Mucosa of stomach (tissue), 1 donor: Measurements from ENCODE around the gene RRP36.

Source experiments
- H3K27me3 ChIP-seq: one replicate; pipeline ENCODE4 v1.7.0; 2013; ENCODE audit warnings: mild to moderate bottlenecking, low read length; ENCODE audit not compliant: control insufficient read depth, insufficient read depth
- H3K36me3 ChIP-seq: one replicate; pipeline ENCODE4 v1.7.0; 2013; ENCODE audit warnings: low read length; ENCODE audit not compliant: control insufficient read depth, insufficient read depth
- H3K4me1 ChIP-seq: one replicate; pipeline ENCODE4 v1.7.0; 2013; ENCODE audit warnings: mild to moderate bottlenecking, low read length; ENCODE audit not compliant: control insufficient read depth, insufficient read depth
- H3K4me3 ChIP-seq: one replicate; pipeline ENCODE4 v1.7.0; 2013; ENCODE audit warnings: low read length
- H3K9ac ChIP-seq: one replicate; pipeline ENCODE4 v1.7.0; 2013; ENCODE audit warnings: mild to moderate bottlenecking, low read length, moderate library complexity
- H3K9me3 ChIP-seq: one replicate; pipeline ENCODE4 v1.7.0; 2013; ENCODE audit warnings: mild to moderate bottlenecking, low read length, moderate library complexity; ENCODE audit not compliant: control insufficient read depth
- donor health status: Pancreatic carcinoma.

Gene RRP36

GRCh38 chr6:43060034-43060754 is 38.8 kb downstream of the RRP36 start:
- Histone ChIP-seq H3K4me1 (peaks cover 35% of the 10 kb centered on the region), H3K36me3 (peaks cover 7% of the 10 kb centered on the region)

GRCh38 chr6:43060755-43061633 is 39.6 kb downstream of the RRP36 start:
- no peaks in the 10 kb centered on the region for H3K27me3 ChIP-seq
- H3K9me3 ChIP-seq, result no peaks in the 10 kb centered on the region
- H3K9ac ChIP-seq, result peak overlapping the region; percentile 50
- peak overlapping the region; percentile 92 for H3K4me3 ChIP-seq
- peaks cover 35% of the 10 kb centered on the region for H3K4me1 ChIP-seq
- peaks cover 12% of the 10 kb centered on the region for H3K36me3 ChIP-seq

More at GRCh38 chr6:43060034-43060754, 38.8 kb downstream of the RRP36 start:
- Histone ChIP-seq H3K4me3 (peak overlapping the region; percentile 92), H3K9ac (peak overlapping the region; percentile 90), H3K9me3 (no peaks in the 10 kb centered on the region), H3K27me3 (no peaks in the 10 kb centered on the region)

GRCh38 chr6:43061861-43062260 is 40.4 kb downstream of the RRP36 start:
- Histone ChIP-seq H3K9ac (peak overlapping the region; percentile 49), H3K4me1 (peaks cover 35% of the 10 kb centered on the region), H3K27me3 (no peaks in the 10 kb centered on the region), H3K4me3 (no peak overlapping the region), H3K36me3 (peaks cover 18% of the 10 kb centered on the region), H3K9me3 (no peaks in the 10 kb centered on the region)

GRCh38 chr6:43062818-43063217 is 41.4 kb downstream of the RRP36 start:
- no peak overlapping the region for H3K9ac ChIP-seq
- H3K4me1 ChIP-seq, result peaks cover 35% of the 10 kb centered on the region
- H3K9me3 ChIP-seq, result no peaks in the 10 kb centered on the region
- H3K27me3 ChIP-seq, result no peaks in the 10 kb centered on the region
- H3K4me3 ChIP-seq, result no peak overlapping the region
- peaks cover 18% of the 10 kb centered on the region for H3K36me3 ChIP-seq

- H3K9me3 ChIP-seq, result no peaks in the 10 kb centered on the region
- H3K4me3 ChIP-seq, result no peak overlapping the region
- H3K9ac ChIP-seq, result no peak overlapping the region
- no peaks in the 10 kb centered on the region for H3K27me3 ChIP-seq
- no peaks in the 10 kb centered on the region for H3K4me1 ChIP-seq
- peaks cover 43% of the 10 kb centered on the region for H3K36me3 ChIP-seq
These were observed 48.7 kb downstream of the RRP36 start for GRCh38 chr6:43070028-43070632.

GRCh38 chr6:43074847-43075669 is 53.6 kb downstream of the RRP36 start:
- H3K4me3 ChIP-seq, result no peak overlapping the region
- no peak overlapping the region for H3K9ac ChIP-seq
- peaks cover 24% of the 10 kb centered on the region for H3K36me3 ChIP-seq
- H3K4me1 ChIP-seq, result peaks cover 19% of the 10 kb centered on the region
- H3K9me3 ChIP-seq, result no peaks in the 10 kb centered on the region
- no peaks in the 10 kb centered on the region for H3K27me3 ChIP-seq

GRCh38 chr6:43075670-43076463 is 54.4 kb downstream of the RRP36 start, which contains the start of gene PTK7:
Gene PTK7, plus strand, starts transcription at chr6:43076314. Its CDS starts 175 bp downstream, at chr6:43076489.
- Histone ChIP-seq H3K9me3 (no peaks in the 10 kb centered on the region), H3K9ac (peak within 1 kb of the TSS; percentile 61), H3K4me3 (peak within 1 kb of the TSS; percentile 64), H3K27me3 (no peaks in the 10 kb centered on the region), H3K4me1 (peaks cover 19% of the 10 kb centered on the region), H3K36me3 (peaks cover 18% of the 10 kb centered on the region)

- H3K9ac ChIP-seq, result peak overlapping the region; percentile 61
- peaks cover 11% of the 10 kb centered on the region for H3K36me3 ChIP-seq
- peak overlapping the region; percentile 64 for H3K4me3 ChIP-seq
- no peaks in the 10 kb centered on the region for H3K9me3 ChIP-seq
- H3K27me3 ChIP-seq, result no peaks in the 10 kb centered on the region
- H3K4me1 ChIP-seq, result peaks cover 19% of the 10 kb centered on the region
These were observed 55.3 kb downstream of the RRP36 start for GRCh38 chr6:43076464-43077332.

GRCh38 chr6:43077333-43077809 is 55.9 kb downstream of the RRP36 start:
- peaks cover 19% of the 10 kb centered on the region for H3K4me1 ChIP-seq
- no peaks in the 10 kb centered on the region for H3K9me3 ChIP-seq
- peaks cover 8% of the 10 kb centered on the region for H3K36me3 ChIP-seq
- peak overlapping the region; percentile 64 for H3K4me3 ChIP-seq
- peak overlapping the region; percentile 61 for H3K9ac ChIP-seq
- no peaks in the 10 kb centered on the region for H3K27me3 ChIP-seq

- H3K4me3 ChIP-seq, result no peak overlapping the region
These were observed 56.6 kb downstream of the RRP36 start for GRCh38 chr6:43077981-43078511.

More at GRCh38 chr6:43077981-43078511, 56.6 kb downstream of the RRP36 start:
- H3K4me1 ChIP-seq, result peaks cover 19% of the 10 kb centered on the region
- peaks cover 3% of the 10 kb centered on the region for H3K36me3 ChIP-seq
- no peak overlapping the region for H3K9ac ChIP-seq
- H3K27me3 ChIP-seq, result no peaks in the 10 kb centered on the region
- no peaks in the 10 kb centered on the region for H3K9me3 ChIP-seq
